NT2/D1 (cell line): ENCODE data around the gene LIN7A.

Experiments
- SUZ12 ChIP-seq: IDR thresholded peaks from 2 replicates; pipeline ENCODE4 v1.6.1; 2011; ENCODE audit not compliant: insufficient read length, insufficient read depth; ENCODE audit errors: extremely low read depth
- ZNF274 ChIP-seq: IDR thresholded peaks from 2 replicates; pipeline ENCODE4 v1.6.1; 2011; ENCODE audit warnings: mild to moderate bottlenecking, low read depth, low read length

DNA sequence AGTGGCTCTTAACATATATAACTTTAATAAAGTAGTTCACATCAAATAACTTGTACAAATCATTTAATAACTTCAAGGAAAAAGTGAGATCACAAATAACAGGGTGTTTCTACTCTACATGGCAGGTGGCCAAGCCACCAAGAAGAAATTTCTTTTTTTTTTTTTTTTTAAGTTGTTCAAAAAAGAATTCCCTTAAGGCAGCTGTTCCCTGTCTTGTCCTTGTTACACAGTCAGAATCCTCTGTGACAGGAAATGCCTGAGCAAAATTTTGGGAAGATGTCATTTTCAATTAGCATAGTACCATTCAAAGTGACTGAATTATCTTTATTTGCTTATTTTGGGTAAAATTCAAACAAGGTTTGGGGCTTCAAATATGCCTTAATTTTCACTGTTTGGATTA, 79.4 kb downstream of the LIN7A start:
- no peak for TF ChIP-seq ZNF274
- no peak for TF ChIP-seq SUZ12
